ENCODE data around the gene INTS3. TPM values are rescaled to one million over a fixed set of nuclear protein-coding genes. Genes with fewer than 3 reads are reported as not detected.

The INTS3 gene, protein sequence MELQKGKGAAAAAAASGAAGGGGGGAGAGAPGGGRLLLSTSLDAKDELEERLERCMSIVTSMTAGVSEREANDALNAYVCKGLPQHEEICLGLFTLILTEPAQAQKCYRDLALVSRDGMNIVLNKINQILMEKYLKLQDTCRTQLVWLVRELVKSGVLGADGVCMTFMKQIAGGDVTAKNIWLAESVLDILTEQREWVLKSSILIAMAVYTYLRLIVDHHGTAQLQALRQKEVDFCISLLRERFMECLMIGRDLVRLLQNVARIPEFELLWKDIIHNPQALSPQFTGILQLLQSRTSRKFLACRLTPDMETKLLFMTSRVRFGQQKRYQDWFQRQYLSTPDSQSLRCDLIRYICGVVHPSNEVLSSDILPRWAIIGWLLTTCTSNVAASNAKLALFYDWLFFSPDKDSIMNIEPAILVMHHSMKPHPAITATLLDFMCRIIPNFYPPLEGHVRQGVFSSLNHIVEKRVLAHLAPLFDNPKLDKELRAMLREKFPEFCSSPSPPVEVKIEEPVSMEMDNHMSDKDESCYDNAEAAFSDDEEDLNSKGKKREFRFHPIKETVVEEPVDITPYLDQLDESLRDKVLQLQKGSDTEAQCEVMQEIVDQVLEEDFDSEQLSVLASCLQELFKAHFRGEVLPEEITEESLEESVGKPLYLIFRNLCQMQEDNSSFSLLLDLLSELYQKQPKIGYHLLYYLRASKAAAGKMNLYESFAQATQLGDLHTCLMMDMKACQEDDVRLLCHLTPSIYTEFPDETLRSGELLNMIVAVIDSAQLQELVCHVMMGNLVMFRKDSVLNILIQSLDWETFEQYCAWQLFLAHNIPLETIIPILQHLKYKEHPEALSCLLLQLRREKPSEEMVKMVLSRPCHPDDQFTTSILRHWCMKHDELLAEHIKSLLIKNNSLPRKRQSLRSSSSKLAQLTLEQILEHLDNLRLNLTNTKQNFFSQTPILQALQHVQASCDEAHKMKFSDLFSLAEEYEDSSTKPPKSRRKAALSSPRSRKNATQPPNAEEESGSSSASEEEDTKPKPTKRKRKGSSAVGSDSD
- polyA plus RNA-seq (29.9 and 31.0 TPM in 2 replicates), polyA minus RNA-seq (42.9 and 43.3 TPM in 2 replicates)

- H2AFZ ChIP-seq (ENCODE audit: low read depth, low read length), result peak within 1 kb of the TSS; percentile 90
- H3K27me3 ChIP-seq (ENCODE audit: insufficient read depth, low read depth, low read length), result no peaks in the 10 kb centered on the region
- H3K9ac ChIP-seq (ENCODE audit: low read length), result peak within 1 kb of the TSS; percentile 97
- no peaks in the 10 kb centered on the region for H3K36me3 ChIP-seq (ENCODE audit: insufficient read depth, low read length)
- H3K4me2 ChIP-seq (ENCODE audit: low read length), result peak within 1 kb of the TSS; percentile 78
- no peaks in the 10 kb centered on the region for H4K20me1 ChIP-seq (ENCODE audit: insufficient read depth)
- H3K9me3 ChIP-seq (ENCODE audit: low read length), result no peaks in the 10 kb centered on the region
- peak within 1 kb of the TSS; percentile 91 for H3K27ac ChIP-seq (ENCODE audit: low read length)
- no peaks in the 10 kb centered on the region for H3F3A ChIP-seq (ENCODE audit: insufficient read depth, low read length, poor library complexity, severe bottlenecking)
- peak; percentile 63 for TF ChIP-seq TAF1 (IDR thresholded peaks at IDR 0.05; ENCODE audit: low read depth)
- no peak for TF ChIP-seq SMC3 (conservative IDR thresholded peaks at IDR 0.05; ENCODE audit: poor library complexity)
- TF ChIP-seq MXI1 (conservative IDR thresholded peaks at IDR 0.05; ENCODE audit: poor library complexity, severe bottlenecking), result peak; percentile 71
- TF ChIP-seq POLR2AphosphoS5 (IDR thresholded peaks at IDR 0.05), result peak; percentile 73
- TF ChIP-seq EZH2 (IDR thresholded peaks at IDR 0.05; ENCODE audit: borderline replicate concordance, insufficient read depth, low read length, poor library complexity, severe bottlenecking), result no peak
- TF ChIP-seq EP300 (conservative IDR thresholded peaks at IDR 0.05; ENCODE audit: poor library complexity, severe bottlenecking), result peak; percentile 25
- peak; percentile 69 for TF ChIP-seq REST (IDR thresholded peaks at IDR 0.05; ENCODE audit: borderline replicate concordance)
- TF ChIP-seq, protein P1, sequence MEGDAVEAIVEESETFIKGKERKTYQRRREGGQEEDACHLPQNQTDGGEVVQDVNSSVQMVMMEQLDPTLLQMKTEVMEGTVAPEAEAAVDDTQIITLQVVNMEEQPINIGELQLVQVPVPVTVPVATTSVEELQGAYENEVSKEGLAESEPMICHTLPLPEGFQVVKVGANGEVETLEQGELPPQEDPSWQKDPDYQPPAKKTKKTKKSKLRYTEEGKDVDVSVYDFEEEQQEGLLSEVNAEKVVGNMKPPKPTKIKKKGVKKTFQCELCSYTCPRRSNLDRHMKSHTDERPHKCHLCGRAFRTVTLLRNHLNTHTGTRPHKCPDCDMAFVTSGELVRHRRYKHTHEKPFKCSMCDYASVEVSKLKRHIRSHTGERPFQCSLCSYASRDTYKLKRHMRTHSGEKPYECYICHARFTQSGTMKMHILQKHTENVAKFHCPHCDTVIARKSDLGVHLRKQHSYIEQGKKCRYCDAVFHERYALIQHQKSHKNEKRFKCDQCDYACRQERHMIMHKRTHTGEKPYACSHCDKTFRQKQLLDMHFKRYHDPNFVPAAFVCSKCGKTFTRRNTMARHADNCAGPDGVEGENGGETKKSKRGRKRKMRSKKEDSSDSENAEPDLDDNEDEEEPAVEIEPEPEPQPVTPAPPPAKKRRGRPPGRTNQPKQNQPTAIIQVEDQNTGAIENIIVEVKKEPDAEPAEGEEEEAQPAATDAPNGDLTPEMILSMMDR (IDR thresholded peaks at IDR 0.05; ENCODE audit: poor library complexity, severe bottlenecking), result peak; percentile 11
- TF ChIP-seq RAD21 (conservative IDR thresholded peaks at IDR 0.05), result peak; percentile 24
- H3K79me2 ChIP-seq (replicated peaks; ENCODE audit: insufficient read depth, low read length), result peaks cover 12% of the 10 kb centered on the region
- H3K4me3 ChIP-seq (ENCODE audit: low read length), result peak within 1 kb of the TSS; percentile 99
- no peaks in the 10 kb centered on the region for H3K9me2 ChIP-seq (ENCODE audit: insufficient read depth, low read length)
These were observed at the start of gene INTS3 for GRCh38 chr1:153727463-153728304. INTS3 (plus strand) TSS chr1:153728050; CDS start chr1:153728635, 585 bp downstream.
